NCI-H2196 (cell line): ENCODE data around the gene KCTD19.
"Not testable (repeated sequence)": the region's sequence is repeated elsewhere in the genome, so short reads cannot be mapped to it uniquely, and the experiment has no call there.

Experiments used
- DNase-seq: peaks from one replicate; lab custom pipeline; 2025; ENCODE audit not compliant: unreplicated experiment; lab: John Stamatoyannopoulos, UW

The KCTD19 gene

DNA sequence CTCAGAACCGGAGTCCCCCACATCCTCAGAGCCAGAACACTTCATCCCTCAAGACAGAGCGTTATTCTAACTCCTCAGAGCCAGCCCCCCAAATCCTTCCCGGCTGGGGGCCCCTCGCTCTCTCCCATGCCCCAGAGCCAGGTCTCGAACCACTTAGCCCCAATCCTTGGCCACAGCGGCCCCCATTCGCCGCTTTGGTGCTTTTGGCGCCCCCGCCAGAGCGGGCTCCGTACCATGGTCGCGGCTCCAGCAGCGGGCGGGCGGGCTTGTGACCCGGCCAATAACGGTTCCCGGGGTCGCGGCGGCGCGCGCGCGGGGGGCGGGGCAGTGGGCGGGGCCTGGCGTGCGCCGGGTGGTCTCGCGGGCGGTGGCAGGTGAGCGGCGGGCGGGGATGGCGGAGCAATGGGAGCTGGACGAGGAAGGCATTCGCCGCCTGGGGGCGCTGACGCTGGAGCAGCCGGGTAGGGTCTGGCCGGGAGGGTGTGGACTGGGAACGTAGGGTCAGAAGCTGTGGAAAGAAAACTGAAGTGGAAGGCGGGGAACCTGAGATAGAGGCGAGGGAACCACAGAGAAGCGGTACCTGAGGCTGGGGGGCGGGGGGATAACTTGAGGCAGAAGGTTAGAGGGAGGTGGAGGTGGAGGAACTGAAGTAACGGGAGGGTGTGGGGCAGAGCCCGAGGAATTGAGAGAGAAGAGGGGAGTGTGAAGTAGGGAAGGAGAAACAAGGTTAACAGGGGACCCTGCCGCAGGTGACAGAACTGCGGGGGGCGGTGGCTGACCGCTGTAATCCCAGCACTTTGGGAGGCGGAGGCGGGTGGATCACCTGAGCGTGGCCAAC is at the start of gene KCTD19, which contains the start of gene LRRC36:
TSS of gene KCTD19 (minus strand) at position 270 of the 838 bp plus-strand sequence. CDS start at position 236, 34 bp downstream.
TSS of gene LRRC36 (plus strand) at position 344 of the 838 bp plus-strand sequence. CDS start at position 392, 48 bp downstream.
- DNase-seq: no peak

DNA sequence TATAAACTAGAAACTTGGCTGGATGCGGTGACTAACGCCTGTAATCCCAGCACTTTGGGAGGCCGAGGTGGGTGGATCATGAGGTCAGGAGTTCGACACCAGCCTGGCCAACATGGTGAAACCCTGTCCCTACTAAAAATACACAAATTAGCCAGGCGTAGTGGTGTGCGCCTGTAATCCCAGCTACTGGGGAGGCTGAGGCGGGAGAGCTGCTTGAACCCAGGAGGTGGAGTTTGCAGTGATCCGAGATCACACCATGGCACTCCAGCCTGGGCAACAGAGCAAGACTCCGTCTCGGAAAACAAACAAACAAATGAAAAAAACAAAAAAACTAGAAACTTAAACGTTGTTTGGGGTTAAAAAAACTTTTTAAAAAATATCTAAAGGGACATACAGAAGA is 49.5 kb upstream of the KCTD19 start:
- DNase-seq: not testable (repeated sequence)

DNA sequence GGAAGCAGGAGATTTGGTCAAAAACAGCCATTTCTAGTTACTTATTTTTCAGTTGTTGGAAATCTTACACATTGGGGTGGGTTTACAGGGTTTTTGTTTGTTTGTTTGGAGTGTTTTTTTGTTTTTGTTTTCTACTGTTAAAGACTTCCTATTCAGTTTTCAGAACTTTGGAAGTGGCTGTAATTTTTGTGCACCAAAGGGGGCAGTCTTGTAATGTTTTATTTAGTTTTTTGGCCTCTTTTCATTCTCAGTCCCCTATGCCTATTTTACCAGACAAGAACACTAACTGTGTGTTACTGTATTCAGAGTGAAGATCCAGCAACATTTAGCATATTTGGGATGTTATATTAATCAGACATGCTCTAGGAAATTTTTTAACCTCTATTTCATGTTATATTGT is 46.1 kb upstream of the KCTD19 start:
- DNase-seq: no peak

DNA sequence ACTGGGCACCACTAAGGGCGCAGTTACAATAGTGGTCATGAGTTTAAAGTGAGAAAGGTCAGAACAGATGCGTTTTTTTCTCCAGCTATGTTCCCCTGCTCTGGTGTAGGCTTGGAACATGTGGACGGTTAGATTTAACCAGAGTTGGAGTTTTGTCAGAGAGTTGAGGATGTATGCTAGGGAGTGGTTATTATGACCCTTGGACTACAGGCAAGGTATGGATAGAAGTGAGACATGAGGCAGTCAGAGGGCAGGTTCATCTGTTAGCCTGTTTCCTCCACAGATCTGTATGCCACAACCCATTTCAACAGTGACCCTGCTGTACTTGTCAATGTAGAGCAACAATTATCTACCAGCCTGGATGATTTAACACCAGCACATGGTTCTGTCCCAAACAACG is 44.1 kb upstream of the KCTD19 start:
- no peak for DNase-seq

DNA sequence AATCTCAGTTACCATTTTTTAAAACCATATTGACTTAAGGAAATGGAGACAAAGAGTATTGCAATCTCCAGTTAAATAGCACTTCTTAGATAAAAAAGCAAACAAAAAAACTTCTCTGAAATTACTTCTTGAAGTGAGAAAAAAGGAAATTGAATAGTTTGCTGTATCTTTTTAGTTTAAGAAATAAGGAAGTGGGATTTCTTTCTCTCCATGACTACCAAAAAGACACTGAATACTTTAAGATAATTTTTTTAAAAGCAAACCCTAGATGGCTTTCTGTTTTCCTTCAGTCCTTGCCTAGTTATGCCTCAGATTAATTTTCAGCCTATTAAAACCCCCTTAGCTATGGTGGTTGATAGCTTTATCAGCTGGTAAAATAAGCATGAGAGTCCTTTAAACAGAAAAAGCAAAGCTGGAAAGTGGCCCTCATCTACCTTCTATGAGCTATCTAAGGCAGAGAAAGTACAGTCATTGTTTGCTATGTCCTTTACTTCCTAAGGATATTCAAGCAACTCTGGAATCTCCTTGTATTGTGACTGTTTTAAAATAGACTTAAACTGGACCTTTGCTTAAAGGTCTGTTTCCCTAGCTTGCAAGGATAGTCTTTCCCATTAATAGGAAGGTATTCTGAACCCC is 38.2 kb upstream of the KCTD19 start:
- DNase-seq: no peak

DNA sequence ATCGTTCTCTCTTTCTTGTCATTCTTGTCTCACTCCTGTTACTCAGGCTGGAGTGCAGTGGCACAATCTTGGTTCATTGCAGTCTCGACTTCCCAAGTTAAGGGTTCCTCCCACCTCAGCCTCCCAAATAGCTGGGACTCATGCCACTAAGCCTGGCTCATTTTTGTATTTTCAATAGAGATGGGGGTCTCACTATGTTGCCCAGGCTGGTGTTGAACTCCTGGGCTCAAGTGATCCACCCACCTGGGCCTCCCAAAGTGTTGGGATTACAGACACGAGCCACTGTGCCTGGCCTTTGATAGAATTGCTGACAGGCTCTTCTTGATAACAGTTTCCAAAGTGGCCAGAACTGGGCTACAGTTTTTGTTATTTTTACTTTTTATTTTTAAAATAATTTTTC is 34.5 kb upstream of the KCTD19 start:
- DNase-seq: no peak

DNA sequence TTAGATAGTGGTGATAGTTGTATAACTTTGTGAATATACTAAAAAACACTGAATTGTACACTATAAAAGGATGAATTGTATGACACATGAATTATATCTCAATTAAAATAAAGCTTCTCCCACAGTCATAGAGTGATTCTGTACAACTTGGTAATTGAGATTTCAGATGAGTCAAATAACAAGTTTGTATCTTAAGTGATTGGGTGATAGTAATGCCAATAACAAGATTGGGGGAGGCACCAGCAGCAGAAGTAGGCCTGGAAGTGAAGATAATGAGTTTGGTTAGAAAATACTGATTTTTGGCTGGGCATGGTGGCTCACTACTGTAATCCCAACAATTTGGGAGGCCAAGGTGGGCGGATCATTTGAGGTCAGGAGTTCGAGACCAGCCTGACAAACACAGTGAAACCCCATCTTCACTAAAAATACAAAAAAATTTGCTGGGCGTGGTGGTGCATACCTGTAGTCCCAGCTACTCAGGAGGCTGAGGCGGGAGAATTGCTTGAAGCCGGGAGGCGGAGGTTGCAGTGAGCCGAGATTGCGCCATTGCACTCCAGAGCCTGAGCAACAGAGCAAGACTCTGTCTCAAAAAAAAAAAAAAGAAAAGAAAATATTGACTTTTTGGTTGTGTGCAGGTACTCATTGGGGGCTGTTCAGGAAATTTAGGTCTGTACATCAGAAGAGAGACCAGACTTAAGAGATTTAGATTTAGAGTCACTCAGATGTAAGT is 33.2 kb upstream of the KCTD19 start:
- DNase-seq: not testable (repeated sequence)

DNA sequence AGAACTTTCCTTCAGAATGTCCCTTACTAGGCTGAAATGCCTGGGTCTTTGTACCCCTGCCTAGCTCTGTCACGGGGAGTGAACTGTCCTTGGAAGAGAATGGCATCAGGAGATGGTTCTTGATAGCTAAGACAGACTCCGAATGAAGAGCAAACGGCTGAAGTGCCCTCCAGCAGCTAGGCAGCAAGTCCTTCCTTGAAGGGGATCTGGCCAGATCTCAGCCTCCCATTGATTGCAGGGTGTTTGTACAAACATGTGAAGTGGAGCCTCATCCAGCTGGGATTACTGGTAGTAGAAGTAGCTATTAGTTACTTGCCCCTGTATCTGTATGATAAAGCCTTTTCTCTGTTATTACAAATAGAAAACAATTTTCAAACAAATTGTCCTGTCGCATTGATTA is 31.0 kb upstream of the KCTD19 start:
- peak; percentile 14 for DNase-seq

DNA sequence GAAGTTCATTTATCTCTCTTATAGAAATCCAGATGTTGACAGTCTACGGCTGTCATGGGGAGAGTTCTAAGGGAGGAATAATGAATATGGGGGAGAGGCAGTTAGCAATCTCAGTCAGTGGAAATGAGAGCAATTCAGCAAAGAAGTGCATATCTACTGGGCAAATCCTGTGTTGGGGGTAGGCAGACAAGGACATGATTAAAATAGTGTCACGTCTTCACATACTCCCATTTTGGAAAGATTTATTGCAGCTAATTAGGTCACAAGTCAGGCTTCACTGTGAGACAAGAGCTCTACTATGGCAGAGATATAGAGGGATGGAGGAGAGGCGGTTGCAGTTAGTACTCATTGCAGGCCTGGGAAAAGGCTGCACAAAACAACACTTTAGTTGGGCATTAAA is 29.9 kb upstream of the KCTD19 start:
- no peak for DNase-seq

DNA sequence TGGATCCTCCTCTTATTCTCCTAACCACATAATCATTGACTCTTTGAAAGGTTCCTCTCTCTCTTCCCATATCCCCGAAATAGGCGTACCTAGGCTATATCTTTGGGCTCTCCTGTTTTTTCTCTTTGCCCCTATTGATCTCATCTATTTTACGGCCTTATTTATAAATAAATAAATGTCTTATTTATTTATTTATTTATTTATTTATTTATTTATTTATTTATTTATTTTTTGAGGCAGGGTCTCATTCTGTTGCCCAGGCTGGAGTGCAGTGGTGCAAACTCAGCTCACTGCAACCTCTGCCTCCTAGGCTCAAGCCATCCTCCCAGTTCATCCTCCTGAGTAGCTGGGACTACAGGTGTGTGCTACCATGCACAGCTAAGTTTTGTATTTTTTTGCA is 25.9 kb upstream of the KCTD19 start:
- DNase-seq: not testable (repeated sequence)

DNA sequence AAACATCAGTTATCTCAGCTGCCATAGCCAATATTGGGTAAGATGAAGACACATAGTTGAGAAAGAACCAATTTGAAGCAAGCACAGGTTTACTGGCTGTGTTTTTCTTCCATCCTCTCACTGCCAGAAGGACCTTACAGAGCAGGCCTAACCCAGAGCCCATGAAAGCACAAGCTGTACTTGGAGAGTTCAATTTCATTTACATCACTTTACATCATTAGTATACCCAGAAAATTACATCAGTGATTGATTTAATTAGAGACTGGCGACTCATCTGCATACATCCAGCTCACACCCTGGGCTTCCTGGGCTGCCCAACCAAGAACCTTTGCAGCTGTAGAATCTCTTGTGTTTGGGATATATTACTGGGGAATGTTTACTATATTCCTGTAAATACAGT is 23.8 kb upstream of the KCTD19 start:
- no peak for DNase-seq

DNA sequence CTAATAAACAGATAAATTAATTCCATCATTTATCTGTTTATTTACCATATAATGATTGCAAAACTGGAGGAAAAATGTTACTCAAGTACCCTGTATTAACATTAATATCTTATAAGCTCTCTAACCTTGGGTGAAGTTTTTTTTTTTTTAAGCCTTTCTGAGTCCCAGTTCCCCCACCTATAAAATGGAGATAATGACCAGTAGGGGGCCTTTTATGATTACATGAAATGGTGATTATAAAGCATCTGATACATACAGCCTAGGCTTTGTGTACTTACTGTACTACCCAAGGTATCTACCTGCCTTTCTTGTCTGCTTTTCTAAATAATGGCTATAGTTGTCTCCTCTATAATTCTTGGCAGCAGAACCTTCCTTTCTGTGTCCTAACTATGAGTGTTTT is 22.6 kb upstream of the KCTD19 start:
- no peak for DNase-seq

DNA sequence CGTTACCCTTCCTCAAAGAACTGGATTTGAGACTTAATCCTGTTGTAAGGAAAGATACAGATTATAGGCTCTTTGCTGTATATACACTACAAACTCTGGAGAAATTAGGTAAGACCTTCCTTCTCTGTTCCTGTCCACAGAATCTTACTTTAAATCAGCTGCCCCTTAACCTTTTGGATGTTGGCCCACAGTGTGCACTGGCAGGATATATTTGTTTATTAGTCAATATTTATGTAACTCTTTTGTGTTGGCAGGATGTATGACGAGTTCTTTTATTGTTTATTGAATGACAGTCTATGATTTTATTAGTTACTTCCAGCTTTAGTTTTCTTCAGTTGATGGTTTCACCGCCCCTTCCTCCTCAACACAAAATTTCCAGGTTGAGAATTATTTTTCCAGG is 19.8 kb upstream of the KCTD19 start:
- no peak for DNase-seq

DNA sequence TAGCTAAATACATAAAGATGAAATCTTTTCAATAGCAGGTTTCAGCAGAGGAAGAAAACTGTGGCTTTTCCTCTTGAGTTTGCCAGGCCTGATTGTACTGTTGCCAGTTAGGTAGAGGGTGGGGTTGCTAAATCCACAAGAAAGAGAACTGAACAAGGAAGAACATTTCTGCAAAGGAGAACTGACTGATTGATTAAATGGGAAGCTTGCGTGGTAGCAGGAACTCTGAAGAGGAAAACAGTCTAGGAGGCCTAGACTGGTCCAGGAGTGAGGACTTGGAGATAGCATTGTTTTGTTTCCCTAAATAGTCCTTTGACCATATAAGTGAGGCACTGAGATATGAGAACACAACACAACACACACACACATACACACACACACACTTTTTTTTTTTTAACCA is 18.9 kb upstream of the KCTD19 start:
- no peak for DNase-seq

DNA sequence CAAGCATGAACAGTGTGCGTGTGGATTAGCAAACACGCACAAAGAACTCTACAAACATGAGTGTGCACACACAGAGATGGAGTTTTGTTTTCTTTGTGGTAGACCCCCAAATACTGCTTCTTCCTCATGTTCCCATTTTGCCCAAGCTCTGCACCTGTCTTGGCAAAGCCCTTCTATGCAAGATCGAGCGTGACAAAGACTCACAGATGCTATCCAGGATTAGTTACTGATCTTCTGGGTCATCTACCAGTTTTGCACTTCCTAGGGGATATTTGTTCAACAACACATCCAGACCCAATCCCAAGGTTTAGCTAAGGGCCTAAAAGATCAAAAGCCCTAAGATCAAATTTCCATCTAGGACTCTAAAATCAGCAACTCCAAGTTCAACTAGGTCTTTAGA is 16.1 kb upstream of the KCTD19 start:
- no peak for DNase-seq

DNA sequence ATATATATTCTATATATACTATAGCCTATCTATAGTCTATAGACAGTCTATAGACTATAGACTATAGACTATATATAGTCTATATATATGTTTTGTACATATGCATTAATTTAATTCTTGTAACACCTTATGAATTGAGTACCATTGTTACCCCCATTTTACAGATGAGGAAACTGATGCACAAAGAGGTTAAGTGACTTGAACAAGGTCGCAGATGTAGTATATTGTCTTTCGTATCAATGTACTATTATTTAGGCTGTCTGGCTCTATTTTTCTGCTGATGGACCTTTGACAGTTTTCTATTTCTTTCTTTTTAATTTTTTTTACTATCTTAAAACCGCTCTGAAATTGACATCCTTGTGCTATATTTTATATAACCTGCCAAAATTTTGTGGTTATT is 14.7 kb upstream of the KCTD19 start:
- DNase-seq: no peak

DNA sequence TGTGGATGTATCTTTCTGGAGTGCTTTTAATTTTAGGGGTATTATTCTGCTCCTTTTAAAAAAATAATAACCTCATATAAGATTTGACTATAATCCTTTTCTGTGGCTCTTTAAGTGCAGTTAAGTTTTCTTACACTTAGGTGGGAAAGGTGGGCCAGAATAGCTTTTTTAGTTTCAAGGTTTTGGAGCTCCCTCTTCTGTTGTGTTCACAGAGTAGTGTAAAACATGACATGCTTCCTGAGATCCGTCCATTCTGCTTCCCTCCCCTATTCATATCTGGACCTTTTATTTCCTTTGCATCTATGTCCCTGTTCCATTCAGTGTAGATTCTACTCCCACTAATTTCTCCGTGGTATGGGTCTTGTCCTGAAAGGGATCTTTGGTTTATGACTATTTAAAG is 12.9 kb upstream of the KCTD19 start:
- no peak for DNase-seq

DNA sequence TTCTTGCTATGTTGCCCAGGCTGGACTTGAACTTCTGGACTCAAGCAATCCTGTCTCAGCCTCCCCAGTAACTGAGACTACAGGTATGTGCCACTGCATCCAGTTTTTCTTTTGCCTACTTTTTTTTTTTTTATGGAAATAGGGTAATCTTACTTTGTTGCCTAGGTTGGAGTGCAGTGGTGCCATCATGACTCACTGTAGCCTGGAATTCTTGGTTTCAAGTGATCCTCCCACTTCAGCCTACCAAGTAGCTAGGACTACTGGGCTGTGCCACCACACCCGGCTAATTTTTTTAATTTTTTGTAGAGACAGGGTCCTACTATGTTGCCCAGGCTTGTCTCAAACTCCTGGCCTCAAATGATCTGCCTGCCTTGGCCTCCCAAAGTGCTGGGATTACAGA is 10.1 kb upstream of the KCTD19 start:
- DNase-seq: no peak

DNA sequence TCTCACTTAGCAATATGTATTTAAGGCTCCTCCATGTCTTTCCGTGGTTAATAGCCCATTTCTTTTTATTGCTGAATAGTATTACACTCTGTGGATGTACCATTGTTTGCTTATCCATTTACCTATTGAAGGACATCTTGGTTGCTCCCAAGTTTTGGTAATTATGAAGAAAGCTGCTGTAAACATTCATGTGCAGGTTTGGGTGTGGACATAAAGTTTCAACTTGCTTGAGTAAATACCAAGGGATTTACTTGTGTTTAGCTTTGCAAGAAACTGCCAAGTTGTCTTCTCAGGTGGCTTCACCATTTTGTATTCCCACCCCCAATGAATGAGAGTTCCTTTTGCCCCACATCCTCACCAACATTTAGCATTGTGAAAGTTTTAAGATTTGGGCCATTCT is 9.6 kb upstream of the KCTD19 start:
- no peak for DNase-seq

DNA sequence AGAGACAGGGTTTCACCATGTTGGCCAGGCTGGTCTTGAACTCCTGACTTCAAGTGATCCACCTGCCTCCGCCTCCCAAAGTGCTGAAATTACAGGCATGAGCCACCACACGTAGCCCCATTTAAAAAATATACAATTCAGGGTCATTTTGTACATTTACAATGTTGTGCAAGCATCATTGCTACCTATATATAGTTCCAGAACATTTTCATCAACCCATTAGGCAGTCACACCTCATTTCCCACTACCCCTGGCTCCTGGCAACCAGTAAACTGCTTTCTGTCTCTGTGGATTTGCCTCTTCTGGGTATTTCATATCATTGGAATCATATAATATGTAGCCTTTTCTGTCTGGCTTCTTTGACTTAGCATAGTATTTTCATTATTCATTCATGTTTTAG is 6.8 kb upstream of the KCTD19 start:
- DNase-seq: no peak

DNA sequence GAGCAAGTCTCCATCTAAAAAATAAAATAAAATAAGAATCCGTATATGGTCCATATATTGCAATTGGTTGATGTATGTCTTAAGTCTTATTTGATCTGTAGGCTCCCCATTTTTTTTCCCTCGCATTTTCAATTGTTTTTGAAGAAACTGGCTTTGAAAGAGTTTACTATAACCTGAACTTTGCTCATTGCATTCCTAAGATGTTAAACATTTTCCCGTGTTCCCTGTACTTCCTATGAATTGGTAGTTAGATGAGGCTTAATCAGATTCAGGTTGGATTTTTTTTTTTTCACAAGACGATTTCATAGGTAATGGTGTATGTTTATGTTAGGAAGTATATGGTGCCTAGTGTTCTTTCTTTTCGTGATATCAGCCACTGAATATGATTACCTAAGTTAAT is 3.4 kb upstream of the KCTD19 start:
- DNase-seq: no peak

DNA sequence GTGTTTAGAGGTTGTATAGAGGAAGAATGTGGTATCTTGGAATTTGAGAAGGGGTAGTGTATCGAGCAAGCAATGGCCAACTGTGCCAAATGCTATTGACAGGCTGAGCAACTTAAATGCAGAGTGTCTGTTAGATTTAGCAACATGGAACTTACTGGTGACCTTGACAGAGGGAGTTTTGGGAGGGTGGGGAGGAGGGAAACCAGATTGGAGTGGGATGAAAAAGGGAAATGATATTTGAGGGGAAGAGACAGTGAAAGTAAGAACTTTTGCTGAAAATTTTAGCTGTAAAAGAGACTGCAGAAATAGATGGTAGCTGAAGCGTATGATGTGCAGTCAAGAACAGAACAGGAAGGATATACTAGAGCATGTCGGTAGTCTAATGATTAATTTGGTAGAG is 1.2 kb upstream of the KCTD19 start:
- DNase-seq: no peak
